Right lobe of liver (tissue), 6 donors: ENCODE measurements around the gene RBM19. TPM values are rescaled to one million over a fixed set of nuclear protein-coding genes. Genes with fewer than 3 reads are reported as not detected.
A peak's percentile ranks its signal among the peaks of the same experiment; 100 is the strongest.

Experiments
- ATAC-seq, 4 donors: fragments of 200-7000 bp; cut with Tn5 transposase; one replicate each; pipeline ENCODE4 v1.9.1; 2020; ENCODE audit warnings: mild to moderate bottlenecking in 4 of 4, moderate library complexity in 4 of 4
- DNase-seq, 3 donors: peaks; one replicate each; pipeline ENCODE4 v3.0.0-alpha.2; 2020
- H3K27ac ChIP-seq, 3 donors: fragments of 200-600 bp; one replicate each; pipeline ENCODE4 v1.8.0; 2022
- H3K27me3 ChIP-seq, 2 donors: fragments of 200-600 bp; one replicate each; pipeline ENCODE4 v1.8.0; 2022
- H3K36me3 ChIP-seq, 4 donors: fragments of 200-600 bp; sonication (generic) in 1 of 4; one replicate each; pipeline versions ENCODE4 v1.5.1 to v1.8.0; 2017 to 2022; ENCODE audit warnings: control low read depth in 1 of 4
- H3K4me1 ChIP-seq, 4 donors: fragments of 200-600 bp; sonication (generic) in 1 of 4; one replicate each; pipeline versions ENCODE4 v1.5.1 to v1.8.0; 2017 to 2022; ENCODE audit warnings: control low read depth in 1 of 4
- H3K4me3 ChIP-seq, 3 donors: fragments of 200-600 bp; one replicate each; pipeline ENCODE4 v1.8.0; 2022
- H3K9me3 ChIP-seq, 4 donors: fragments of 200-600 bp; sonication (generic) in 1 of 4; one replicate each; pipeline versions ENCODE4 v1.5.1 to v1.8.0; 2017 to 2022; ENCODE audit warnings: control low read depth in 1 of 4
- CTCF ChIP-seq, 4 donors: fragments of 200-600 bp in 3 of 4; fragments of 450-650 bp in 1 of 4; IDR thresholded peaks; one replicate each; pipeline versions ENCODE4 v1.5.1 to v1.8.0; 2016 to 2022; ENCODE audit warnings: antibody characterized with exemption in 4 of 4, mild to moderate bottlenecking in 2 of 4
- POLR2A ChIP-seq: fragments of 450-650 bp; IDR thresholded peaks from one replicate; pipeline ENCODE4 v1.6.1; 2017; ENCODE audit warnings: antibody characterized with exemption, mild to moderate bottlenecking
- WGBS: methylation state at CpG from one replicate; pipeline ENCODE4 v1.1.6; 2018; ENCODE audit warnings: low coverage, low lambda C conversion rate; ENCODE audit not compliant: insufficient coverage; ENCODE audit errors: missing lambda C conversion rate; 5-methylcytosine and 5-hydroxymethylcytosine counted together
- intact Hi-C, 2 donors: fragments of 100-400 bp; cut with DNase I; formaldehyde crosslinking; loops; one replicate each; pipeline versions ENCODE4 v1.11.2 to v1.14.1; 2022
- total RNA-seq, 6 experiments: library from RNA; depleted of rRNA in 2 of 6; stranded (reverse); fragments of >200 nt in 2 of 6; fragmentation: NEBNext Ultra II Directional in 3 of 6; extraction: Animal tissue kit (Norgen Biotek cat#: 25700) in 3 of 6; gene quantifications; one replicate each; pipeline versions ENCODE4 v1.1.0 to v1.2.4, GENCODE V29; 2016 to 2023
- donor health status: DM: no; HTN: yes; CAD: no.
- donor health status: DM: no; HTN: no; CAD: no.
- donor health status: DM: no; HTN: no; CAD: no.
- donor health status: DM: no; HTN: yes; CAD: no.
- donor health status: DM: no; HTN: yes; CAD: no.

The RBM19 gene
- total RNA-seq, 6 experiments from 2014 or later: 11.3 to 17.2 (median 14.2) TPM

DNA sequence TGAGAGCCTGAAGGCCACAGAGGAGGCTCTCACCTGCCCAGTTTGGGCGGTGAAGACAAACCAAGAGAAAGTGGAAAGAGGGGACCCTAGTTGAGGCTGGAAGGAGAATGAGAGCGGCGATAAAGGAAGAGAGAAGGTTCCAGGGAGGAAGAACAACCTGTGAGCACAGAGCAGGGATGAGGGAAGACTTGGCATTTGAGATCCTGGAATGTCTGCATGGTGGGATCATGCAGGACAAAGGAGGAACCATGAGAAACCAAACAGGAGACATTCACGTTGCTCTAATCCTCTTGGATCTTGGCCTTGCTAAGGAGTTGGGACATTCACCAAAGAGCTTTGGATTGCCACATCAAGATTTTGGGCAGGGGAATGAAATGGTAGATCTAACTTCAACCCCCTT is 22.9 kb upstream of the RBM19 start:
- H3K36me3 ChIP-seq: no peaks in the 10 kb centered on the region
- DNase-seq (no peak), ATAC-seq (no peak)
- 78% methylated on average over 4 of the region's 4 CpGs for WGBS
- intact Hi-C loops: loop anchor here in 1 of 2 donors (10.0 kb wide), 1 partner anchor 516 kb away; no protein-coding TSS in a partner anchor
- no peak overlapping the region for H3K4me3 ChIP-seq
- no peaks in the 10 kb centered on the region for H3K27me3 ChIP-seq
- H3K4me1 ChIP-seq: no peaks in the 10 kb centered on the region
- H3K9me3 ChIP-seq: no peaks in the 10 kb centered on the region
- H3K27ac ChIP-seq: no peak overlapping the region
- TF ChIP-seq POLR2A (no peak), CTCF (IDR thresholded peaks at IDR 0.05) (no peak)

DNA sequence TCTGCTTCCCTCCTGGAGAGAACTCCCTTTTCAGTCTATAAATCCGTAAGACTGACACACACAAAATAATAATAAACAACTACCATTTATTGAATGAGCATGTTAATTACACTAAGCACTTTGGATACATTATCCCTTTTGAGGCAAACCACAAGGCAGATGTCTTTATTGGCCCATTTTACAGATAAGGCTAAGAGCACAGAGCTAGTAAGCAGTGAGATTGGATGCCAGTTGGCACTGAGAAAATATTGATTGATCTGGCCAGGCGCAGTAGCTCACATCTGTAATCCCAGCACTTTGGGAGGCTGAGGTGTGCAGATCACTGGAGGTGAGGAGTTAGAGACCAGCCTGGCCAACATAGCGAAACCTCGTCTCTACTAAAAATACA is 21.9 kb upstream of the RBM19 start:
- no peak overlapping the region for H3K4me3 ChIP-seq
- no peak overlapping the region for H3K27ac ChIP-seq
- no peaks in the 10 kb centered on the region for H3K36me3 ChIP-seq
- DNase-seq: no peak
- ATAC-seq: peak in 3 of 4 donors; percentile 35 to 67 (median 60)
- no peaks in the 10 kb centered on the region for H3K9me3 ChIP-seq
- intact Hi-C loops: loop anchor here in 1 of 2 donors (10.0 kb wide), 1 partner anchor 517 kb away; no protein-coding TSS in a partner anchor
- H3K27me3 ChIP-seq: no peaks in the 10 kb centered on the region
- 56% methylated on average over 3 of the region's 4 CpGs for WGBS
- H3K4me1 ChIP-seq: no peaks in the 10 kb centered on the region
- TF ChIP-seq CTCF (IDR thresholded peaks at IDR 0.05): no peak
- TF ChIP-seq POLR2A: no peak

DNA sequence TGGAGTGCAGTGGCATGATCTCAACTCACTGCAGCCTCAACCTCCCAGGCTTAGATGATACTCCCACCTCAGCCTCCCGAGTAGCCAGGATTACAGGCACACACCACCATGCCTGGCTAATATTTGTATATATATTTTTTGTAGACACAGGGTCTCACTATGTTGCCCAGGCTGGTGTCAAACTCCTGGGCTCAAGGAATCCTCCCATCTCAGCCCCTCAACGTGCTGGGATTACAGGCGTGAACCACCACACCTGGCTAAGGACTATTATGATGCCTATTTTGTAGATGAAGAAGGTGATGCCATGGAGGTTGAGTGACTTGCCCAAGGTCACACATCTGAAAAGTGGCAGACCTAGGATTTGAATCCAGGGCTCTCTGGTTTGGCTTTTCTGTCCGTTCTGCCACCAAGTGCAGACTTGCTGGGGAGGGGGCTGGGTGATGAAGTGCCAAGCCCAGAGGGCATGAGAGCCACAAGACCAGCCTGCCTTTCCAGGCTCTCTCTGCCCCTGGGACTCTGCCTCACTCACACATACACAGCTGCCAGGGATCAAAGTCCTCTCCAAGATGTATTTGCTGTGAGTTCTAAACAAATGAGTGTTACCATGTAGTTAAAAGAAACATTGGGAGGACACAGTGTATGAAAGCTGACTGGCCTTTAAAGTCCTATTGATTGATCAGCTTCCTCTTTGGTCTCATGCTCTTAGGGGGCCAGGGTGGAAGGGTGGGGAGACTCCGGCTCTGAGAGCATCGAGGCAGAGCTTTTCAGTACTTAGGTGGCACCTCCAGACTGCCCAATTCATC is 21.3 kb upstream of the RBM19 start:
- DNase-seq: no peak

GRCh38 chr12:113984464-113984863 is 18.3 kb upstream of the RBM19 start:
- Histone ChIP-seq H3K27ac (no peak overlapping the region), H3K27me3 (no peaks in the 10 kb centered on the region), H3K4me1 (no peaks in the 10 kb centered on the region), H3K4me3 (no peak overlapping the region), H3K9me3 (no peaks in the 10 kb centered on the region), H3K36me3 (no peaks in the 10 kb centered on the region)
- intact Hi-C loops: loop anchor here in 1 of 2 donors (10.0 kb wide), 1 partner anchor 520 kb away; no protein-coding TSS in a partner anchor
- no peak for TF ChIP-seq CTCF (IDR thresholded peaks at IDR 0.05)
- TF ChIP-seq POLR2A: no peak
- DNase-seq (no peak), ATAC-seq (no peak)
- WGBS: 83% methylated on average over 4 of the region's 4 CpGs

More for the DNA sequence above, 21.3 kb upstream of the RBM19 start:
- Histone ChIP-seq H3K4me3 (no peak overlapping the region), H3K4me1 (no peaks in the 10 kb centered on the region), H3K27me3 (no peaks in the 10 kb centered on the region), H3K27ac (no peak overlapping the region), H3K36me3 (no peaks in the 10 kb centered on the region), H3K9me3 (no peaks in the 10 kb centered on the region)
- WGBS: 6% methylated on average over 2 of the region's 6 CpGs
- ATAC-seq: peak; percentile 77 to 90 (median 86)
- TF ChIP-seq CTCF (IDR thresholded peaks at IDR 0.05) (no peak), POLR2A (no peak)
- intact Hi-C loops: loop anchor here in 1 of 2 donors (10.0 kb wide), 1 partner anchor 517 kb away; no protein-coding TSS in a partner anchor
